T-helper 1 cell (primary cell): ENCODE results near the gene PDGFA.

Experiments
- DNase-seq, 5 donors: peaks; one replicate each; pipeline ENCODE4 v3.0.0-alpha.2; 2012 to 2020

Gene PDGFA

GRCh38 chr7:516606-517456 lies 2.8 kb downstream of the PDGFA start:
- no peak for DNase-seq

DNA sequence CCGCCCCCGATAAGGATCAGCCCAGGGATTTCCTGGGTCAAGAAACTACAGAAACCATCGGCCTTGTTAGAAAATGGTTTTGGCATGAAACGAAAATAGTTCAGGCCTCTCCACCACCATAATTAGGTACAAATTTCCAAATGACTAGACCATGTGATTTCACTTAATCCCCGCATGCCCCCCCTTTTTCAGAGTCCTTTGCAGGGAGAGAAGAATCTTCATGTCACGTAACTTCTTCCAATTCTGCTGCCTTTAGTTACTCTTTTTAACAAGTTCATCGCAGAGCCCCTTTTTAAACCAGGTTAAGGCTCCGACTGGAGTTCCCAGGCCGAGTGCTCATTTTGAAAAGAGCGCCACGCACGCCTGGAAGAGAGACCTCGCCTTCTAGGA lies 3.4 kb downstream of the PDGFA start:
- no peak for DNase-seq

GRCh38 chr7:515628-516027 lies 4.0 kb downstream of the PDGFA start:
- DNase-seq: no peak

- no peak for DNase-seq
Measured at GRCh38 chr7:514651-515598, 4.7 kb downstream of the PDGFA start.

- no peak for DNase-seq
Measured at GRCh38 chr7:514242-514641, 5.4 kb downstream of the PDGFA start.

DNA sequence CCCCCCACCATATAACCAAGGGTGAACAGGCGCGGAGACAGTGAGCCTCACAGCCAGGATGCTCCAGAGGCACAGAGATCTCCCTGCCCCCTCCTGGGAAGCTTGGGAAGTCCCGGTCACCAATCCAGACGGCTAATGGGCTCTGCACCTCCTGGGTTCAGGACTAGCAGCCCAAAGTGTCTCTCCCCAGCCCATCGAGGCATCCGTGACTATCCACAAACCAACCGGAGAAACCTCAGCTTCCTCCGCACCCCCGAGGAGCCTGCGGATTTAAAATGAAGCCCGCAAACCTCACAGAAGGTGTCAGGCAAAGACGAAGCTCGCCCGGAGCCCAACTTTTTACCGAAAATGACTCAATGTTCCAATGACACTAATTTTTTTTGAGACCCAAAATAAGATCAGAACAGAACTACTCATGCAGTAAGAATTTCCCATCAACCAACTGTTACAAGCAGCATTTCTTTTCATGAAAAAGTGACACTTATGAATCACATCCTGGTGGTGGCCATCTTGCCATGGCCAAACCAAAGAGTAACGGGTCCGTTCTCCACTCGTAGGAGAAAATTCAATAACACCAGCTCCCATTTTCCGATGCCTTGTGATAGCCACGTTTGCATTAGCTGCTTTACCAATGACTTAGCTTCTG lies 6.0 kb downstream of the PDGFA start:
- DNase-seq: no peak

- DNase-seq: no peak
Measured at GRCh38 chr7:512541-513311, 6.9 kb downstream of the PDGFA start.

- DNase-seq: no peak
Measured at GRCh38 chr7:512146-512510, 7.5 kb downstream of the PDGFA start.

- no peak for DNase-seq
Measured at GRCh38 chr7:511476-512145, 8.0 kb downstream of the PDGFA start.

DNA sequence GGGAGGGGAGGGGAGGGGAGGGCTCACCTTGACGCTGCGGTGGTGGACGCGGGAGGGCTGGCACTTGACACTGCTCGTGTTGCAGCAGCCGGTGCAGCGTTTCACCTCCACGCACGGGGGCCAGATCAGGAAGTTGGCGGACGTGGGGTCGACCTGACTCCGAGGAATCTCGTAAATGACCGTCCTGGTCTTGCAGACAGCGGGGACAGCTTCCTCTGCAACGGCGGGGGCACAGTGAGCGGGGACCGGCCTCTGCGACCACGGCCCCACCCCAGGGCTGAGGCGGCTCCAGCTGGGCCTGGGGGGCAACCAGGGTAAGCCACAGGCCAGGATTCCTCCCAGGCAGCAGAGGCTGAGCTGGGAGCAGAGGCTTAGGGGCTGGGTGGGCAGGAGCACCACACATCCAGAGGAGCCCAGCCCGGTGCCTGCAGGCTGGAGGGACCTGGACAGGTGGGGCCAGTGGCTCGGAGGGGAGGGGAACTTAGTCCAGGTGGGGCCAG lies 8.8 kb downstream of the PDGFA start:
- no peak for DNase-seq

DNA sequence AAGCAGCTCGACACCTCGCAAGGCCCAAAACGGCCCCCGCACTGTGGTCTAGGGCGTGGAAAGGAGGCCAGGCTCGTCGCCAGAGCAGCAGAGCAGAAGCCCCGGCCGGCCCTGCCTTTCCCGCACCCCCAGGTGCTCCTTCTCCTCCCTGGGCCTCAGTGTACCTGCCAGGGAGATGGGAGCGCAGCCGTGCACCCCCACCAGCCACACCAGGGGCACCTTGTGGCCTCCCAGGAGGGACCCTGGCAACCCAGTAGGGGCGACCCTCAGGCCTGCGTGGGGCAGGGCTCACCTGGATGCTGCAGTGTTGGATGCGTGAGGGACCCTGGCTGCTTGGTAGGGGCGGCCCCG lies 9.5 kb downstream of the PDGFA start:
- no peak for DNase-seq

DNA sequence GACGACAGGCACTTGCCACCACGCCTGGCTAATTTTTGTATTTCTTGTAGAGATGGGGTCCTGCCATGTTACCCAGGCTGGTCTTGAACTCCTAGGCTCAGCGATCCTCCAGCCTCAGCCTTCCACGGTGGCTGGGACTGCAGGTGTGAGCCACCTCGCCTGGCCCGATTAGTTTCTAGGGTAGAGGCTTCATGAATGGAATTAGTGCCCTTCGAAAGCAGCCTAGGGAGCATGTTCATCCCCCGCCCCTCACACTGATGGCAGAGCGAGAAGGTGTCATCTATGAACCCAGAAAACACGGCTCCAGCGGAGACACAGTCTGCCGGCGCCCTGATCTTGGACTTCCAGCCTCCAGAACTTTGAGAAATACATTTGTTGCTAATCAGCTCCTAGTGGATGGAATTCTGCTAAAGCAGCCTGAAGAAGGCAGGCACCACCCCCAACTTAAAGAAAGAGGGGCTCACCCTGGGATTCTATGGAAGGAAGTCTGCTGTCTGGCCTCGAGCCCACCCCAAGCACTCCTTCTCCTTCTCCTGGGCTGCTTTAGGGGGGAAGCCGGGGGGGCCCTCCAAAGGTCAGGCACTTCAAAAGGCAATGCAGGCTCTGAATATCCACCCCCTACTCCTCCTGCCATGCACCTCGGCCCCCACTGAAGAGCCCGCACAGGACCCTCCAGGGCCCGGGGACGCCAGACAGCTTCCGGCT lies 10.1 kb downstream of the PDGFA start:
- no peak for DNase-seq

- no peak for DNase-seq
Measured at GRCh38 chr7:508461-509170, 11.0 kb downstream of the PDGFA start.

DNA sequence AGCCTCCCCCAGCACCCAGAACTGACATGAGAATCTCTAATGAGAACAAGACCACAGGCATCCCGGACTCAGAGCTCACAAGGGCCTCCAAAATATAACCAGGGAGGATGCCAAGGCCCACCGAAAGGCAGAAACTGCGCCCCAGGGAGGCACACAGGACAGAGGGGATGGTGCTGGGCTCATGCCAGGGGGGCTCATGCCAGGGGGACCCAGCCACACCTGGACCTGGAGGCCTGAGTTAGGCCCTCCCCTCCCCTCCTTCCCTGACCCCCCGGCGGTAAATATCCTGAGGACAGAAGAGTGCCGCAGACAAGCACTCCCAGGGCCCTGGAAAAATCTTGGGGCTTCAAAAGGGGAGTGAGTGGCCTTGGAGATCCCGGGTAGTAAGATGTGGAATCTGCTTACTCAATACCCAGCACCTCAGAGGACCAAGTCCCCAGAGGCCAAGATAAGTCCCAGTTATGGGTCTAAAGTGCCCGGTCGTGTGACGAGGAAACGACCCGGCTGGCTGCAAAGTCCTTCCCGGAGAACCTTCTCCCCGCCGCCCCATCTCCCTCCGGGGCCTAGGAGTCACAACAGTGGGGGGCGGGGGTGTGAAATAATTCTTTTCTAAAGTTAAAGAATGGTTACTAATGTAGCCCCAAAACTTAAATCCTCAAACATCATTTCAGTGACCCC lies 11.9 kb downstream of the PDGFA start:
- no peak for DNase-seq

DNA sequence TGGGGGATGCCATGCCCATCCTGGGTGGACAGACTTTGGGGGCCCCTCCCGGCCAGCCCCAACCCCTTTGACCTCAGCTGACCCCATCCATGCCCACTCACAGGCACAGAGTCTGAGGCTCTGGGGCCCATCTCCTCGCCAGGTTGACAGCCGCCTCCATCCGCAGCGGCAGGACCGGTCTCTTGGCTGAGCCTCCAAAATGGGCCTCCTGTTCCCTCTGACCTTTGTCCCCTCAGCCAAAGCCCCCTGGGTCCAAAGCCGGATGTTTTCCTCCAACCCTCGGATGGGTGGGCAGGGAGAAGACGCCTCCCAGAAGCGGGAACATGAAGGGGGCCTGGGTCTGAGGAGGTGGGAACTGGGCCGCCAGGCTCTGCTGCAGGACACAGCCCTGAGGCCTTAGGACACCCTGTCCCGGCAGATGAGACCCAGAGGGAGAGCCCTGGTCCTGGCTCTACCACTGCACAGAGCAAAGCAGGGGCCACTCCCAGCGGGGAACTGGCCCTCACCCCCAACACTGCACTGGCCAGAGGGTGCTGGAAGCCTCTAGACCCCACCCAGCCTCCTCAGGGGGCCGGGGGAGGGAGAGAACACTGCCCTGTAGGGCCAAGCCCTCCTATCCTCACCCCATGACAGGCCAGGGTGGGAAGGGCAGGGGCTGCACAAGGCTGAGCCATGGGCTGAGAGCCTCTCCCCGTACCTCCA lies 12.6 kb downstream of the PDGFA start:
- DNase-seq: no peak

DNA sequence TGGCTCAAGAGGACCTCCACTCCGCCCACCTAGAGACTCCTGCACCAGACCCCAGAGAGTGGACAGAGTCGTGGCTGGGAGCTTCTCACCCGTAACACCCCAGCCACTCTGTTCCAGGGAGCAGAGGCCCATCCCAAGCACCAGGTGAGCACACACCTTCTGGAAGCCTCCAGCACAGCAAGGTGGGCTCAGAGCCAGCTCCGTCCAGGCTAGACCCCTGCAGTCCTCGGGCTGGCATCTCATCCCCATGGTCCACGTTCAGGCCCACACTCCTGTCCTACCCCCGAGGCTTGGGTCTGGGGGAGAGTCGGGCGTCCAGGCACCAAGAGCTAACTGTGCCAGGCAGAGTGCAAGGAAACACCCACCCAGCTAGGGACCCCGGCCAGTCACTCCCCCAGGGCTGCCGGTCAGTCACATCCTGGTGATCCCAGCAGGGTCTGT lies 13.2 kb downstream of the PDGFA start:
- DNase-seq: no peak

DNA sequence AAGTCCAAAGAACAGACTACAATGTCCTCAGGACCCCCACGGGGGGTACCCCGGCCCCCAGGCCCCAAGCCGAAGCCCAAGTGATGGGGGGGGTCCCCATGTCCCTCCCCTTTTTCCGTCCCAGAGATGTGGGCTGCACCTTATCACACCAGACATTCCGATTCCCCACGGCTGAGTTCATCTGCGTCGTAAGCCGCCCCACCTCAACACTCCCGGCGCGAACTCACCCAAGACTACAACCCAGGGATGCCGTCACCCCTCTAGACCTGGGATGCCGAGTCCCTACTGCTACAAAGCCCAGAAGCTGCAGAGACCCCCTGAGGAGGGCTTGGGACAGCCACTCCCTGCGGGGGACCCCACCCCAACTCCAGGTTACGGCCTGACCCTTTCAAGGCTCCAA lies 14.5 kb downstream of the PDGFA start:
- DNase-seq: no peak

DNA sequence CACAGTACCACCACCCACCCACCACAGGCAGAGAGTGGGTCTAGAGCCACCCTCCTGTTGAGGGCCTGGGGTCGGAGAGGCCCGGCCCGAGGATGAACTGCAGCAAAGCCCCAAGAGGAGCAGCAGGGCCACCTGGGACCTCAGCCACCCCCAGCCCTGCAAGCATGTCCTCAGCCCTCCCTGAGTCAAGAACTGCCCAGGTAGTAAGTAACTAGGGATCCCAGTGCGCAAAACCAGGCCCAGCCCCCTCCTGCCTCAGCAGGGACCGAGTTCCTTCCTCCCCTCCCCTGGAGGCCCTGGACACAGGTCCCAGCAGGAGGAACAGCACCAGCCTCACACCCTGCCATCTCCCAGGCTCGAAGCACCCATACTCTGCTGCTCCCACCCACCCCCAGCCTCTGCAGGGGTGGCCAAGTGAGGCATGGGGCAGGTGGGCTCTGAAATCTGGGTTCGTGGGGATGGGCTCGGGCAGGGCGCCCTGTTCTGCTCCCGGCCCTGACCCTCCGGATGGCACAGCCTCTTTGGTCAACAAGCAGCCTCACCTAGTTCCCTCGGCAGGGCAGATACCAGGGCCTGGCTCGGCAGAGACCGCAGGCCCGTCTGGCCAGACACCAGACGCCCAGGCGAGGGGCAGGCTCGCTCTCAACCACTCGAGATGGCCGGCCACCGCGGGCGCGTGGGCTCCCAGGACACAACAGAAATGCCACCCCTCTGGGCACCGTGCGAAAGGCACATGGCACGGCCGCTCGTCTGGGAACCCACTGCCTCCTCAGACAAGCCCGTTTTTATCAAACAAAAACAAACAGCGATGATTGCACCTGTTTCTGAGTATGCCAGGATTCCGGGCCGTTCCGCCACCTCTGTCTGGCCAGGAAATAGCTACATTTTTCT lies 15.2 kb downstream of the PDGFA start:
- DNase-seq: no peak
